HK-2 (cell line): Measurements from ENCODE around the gene ZNRF4.

Experiments
- DNase-seq: peaks from one replicate; pipeline ENCODE4 v3.0.0-alpha.2; 2018; ENCODE audit not compliant: unreplicated experiment

The ZNRF4 gene

DNA sequence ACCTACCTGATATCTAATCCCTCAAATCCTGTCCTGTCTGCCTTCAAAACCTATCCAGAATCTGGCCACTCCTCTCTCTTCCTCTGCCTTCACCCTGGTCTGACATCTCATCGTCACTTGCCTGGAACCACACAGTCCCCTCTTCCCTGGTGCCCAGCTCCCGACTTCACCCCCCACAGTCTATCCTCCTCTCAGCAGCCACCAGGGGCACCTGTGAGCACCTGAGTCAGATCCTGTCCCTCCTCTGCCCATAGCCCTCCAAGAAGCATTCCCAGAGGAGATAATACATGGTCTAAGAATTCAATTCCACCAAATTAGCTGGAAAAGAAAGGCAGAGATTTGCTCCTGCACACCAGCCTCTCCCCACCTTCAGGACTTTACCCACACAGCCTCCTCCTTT lies 48.9 kb downstream of the ZNRF4 start:
- DNase-seq = no peak
